Measurements from ENCODE around the gene AMPD1. TPM values are rescaled to one million over a fixed set of nuclear protein-coding genes. Genes with fewer than 3 reads are reported as not detected.

The AMPD1 gene
- 1 to 10 TPM in 1 of 4 donors, under 1 TPM in 2, not detected in 1; 0.19 to 8.4 (median 0.24) TPM for polyA plus RNA-seq
- long read RNA-seq, donor 1 = 0 reads
- long read RNA-seq, donor 2 = 0 reads
- long read RNA-seq, donor 3 = 0 reads
- long read RNA-seq, donor 4 = 0 reads
- long read RNA-seq, donor 5 = 0 reads
- long read RNA-seq, donor 6 = 0 reads
- long read RNA-seq, donor 7 = 0 reads
- long read RNA-seq, donor 8 = 0 reads
- long read RNA-seq, donor 9 = 0 reads
- long read RNA-seq, donor 10 = 0 reads

DNA sequence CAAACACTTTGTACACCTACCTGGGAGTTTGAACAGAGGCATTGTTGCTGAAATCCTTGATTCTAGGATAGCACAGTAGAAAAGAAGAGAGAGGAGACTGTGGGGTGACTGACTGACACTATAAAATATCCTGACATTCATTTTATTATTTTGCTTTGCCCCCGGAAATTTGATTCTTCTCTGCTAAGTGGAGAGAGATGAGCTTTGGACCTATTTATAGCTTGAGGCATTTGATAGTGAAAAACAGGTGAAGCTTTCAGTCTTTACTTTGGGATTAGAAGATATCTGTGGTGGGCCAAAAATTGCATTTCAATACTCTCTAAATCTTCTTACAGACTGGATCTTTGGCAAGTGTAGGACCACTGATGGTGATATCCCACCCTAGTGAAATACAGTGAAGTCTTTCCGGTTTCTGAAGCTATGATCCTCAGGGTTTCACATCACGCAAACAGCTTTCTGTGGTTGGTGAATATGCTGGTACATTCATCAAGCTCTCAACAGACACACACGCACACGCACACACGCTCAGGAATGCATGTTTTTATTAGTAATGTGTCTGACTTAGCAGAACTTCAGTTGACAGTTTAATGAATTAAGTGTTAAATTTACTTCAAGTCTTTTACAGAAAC, at the start of gene AMPD1:
AMPD1 (minus strand) TSS at position 117 of the 629 bp plus-strand sequence; CDS start at position 42, 75 bp downstream.
- WGBS, 3 donors = 22 to 43% (median 27%) methylated on average over 6 of the region's 6 CpGs
- no peaks in the 10 kb centered on the region for H3K27me3 ChIP-seq (ENCODE audit: control insufficient read depth in 3 of 3, insufficient read depth in 3 of 3, low read length in 3 of 3)
- FAIRE-seq (no peak), DNase-seq (peak; percentile 7 to 37)
- H3K27ac ChIP-seq (ENCODE audit: low read depth in 1 of 3, low read length in 2 of 3) = no peak within 1 kb of the TSS
- H3K4me3 ChIP-seq (ENCODE audit: low read depth in 1 of 3, low read length in 3 of 3) = no peak within 1 kb of the TSS
- no peaks in the 10 kb centered on the region for H3K9me3 ChIP-seq (ENCODE audit: control insufficient read depth in 2 of 2, insufficient read depth in 1 of 2, low read depth in 1 of 2, low read length in 1 of 2)
- no peaks in the 10 kb centered on the region for H3K4me1 ChIP-seq (ENCODE audit: control insufficient read depth in 3 of 3, insufficient read depth in 2 of 3, low read depth in 1 of 3, low read length in 2 of 3)
- H3K36me3 ChIP-seq (ENCODE audit: control insufficient read depth in 3 of 3, insufficient read depth in 2 of 3, low read depth in 1 of 3, low read length in 3 of 3) = no peaks in the 10 kb centered on the region

DNA sequence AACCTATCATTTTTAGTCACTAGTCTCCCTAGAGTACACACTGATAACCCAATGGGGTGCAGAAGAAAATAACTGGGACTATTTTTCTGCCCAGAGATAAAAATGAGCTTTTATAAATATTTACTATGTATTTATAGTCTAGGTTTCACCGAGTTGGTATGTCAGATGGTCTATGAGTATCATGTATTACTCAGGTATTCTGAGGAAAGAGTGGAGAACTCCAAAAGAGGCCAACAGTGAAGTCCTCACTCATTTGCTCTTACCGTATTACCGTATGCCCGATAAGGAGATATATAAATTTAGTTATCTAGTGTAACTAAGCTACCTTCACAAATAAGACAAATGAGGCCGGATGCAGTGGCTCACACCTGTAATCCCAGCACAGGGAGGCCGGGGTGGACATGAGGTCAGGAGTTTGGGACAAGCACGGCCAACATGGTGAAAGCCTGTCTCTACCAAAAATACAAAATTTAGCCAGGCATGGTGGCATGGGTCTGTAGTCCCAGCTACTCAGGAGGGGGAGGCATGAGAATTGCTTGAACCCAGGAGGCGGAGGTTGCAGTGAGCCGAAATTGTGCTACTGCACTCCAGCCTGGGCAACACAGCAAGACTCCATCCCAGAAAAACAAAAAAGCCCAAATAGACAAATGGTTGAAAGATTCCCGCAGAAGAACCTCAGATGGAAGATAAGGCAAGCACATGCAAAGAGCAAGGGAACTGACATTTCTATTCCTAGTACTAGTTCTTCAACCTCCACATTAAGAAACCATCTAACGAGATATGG, 46.8 kb upstream of the AMPD1 start:
- Histone ChIP-seq H3K27ac (ENCODE audit: low read depth in 1 of 3, low read length in 2 of 3) (no peak overlapping the region), H3K27me3 (ENCODE audit: control insufficient read depth in 3 of 3, insufficient read depth in 3 of 3, low read length in 3 of 3) (no peaks in the 10 kb centered on the region), H3K4me1 (ENCODE audit: control insufficient read depth in 3 of 3, insufficient read depth in 2 of 3, low read depth in 1 of 3, low read length in 2 of 3) (peaks cover 3 to 6% (median 4%) of the 10 kb centered on the region in 3 donors), H3K36me3 (ENCODE audit: control insufficient read depth in 3 of 3, insufficient read depth in 2 of 3, low read depth in 1 of 3, low read length in 3 of 3) (peaks cover 7 to 19% (median 8%) of the 10 kb centered on the region in 3 donors), H3K9me3 (ENCODE audit: control insufficient read depth in 2 of 2, insufficient read depth in 1 of 2, low read depth in 1 of 2, low read length in 1 of 2) (no peaks in the 10 kb centered on the region), H3K4me3 (ENCODE audit: low read depth in 1 of 3, low read length in 3 of 3) (no peak overlapping the region)
- no peak for DNase-seq
- no peak for FAIRE-seq
- 91 to 92% (median 91%) methylated on average over 11 of the region's 11 CpGs for WGBS, 3 donors

DNA sequence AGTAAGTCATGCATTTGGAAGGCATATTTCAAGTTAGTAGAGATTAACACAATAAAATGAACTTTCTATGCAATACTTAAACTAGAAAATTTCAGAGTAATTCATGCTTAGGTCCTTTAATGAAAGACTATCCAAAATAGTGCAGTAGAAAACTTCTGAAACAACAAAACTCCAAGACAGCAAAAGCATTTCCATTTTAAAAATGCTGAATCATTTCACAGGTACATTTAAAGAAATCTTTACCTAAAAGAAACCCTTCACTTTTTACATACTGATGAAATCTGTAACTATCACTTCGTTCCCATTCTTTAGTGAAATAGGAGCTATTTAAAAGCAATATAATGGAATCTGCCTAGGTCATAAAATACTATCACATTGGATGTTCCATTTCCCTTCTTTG, 45.0 kb upstream of the AMPD1 start:
- peaks cover 3 to 7% (median 6%) of the 10 kb centered on the region in 3 donors for H3K4me1 ChIP-seq (ENCODE audit: control insufficient read depth in 3 of 3, insufficient read depth in 2 of 3, low read depth in 1 of 3, low read length in 2 of 3)
- H3K36me3 ChIP-seq (ENCODE audit: control insufficient read depth in 3 of 3, insufficient read depth in 2 of 3, low read depth in 1 of 3, low read length in 3 of 3) = peaks cover 5 to 19% (median 9%) of the 10 kb centered on the region in 3 donors
- no peaks in the 10 kb centered on the region for H3K27me3 ChIP-seq (ENCODE audit: control insufficient read depth in 3 of 3, insufficient read depth in 3 of 3, low read length in 3 of 3)
- FAIRE-seq (no peak), DNase-seq (no peak)
- no peaks in the 10 kb centered on the region for H3K9me3 ChIP-seq (ENCODE audit: control insufficient read depth in 2 of 2, insufficient read depth in 1 of 2, low read depth in 1 of 2, low read length in 1 of 2)
- WGBS, 3 donors = 93 to 96% (median 94%) methylated on average over 1 of the region's 1 CpG
- H3K4me3 ChIP-seq (ENCODE audit: low read depth in 1 of 3, low read length in 3 of 3) = no peak overlapping the region
- H3K27ac ChIP-seq (ENCODE audit: low read depth in 1 of 3, low read length in 2 of 3) = no peak overlapping the region

- H3K4me1 ChIP-seq (ENCODE audit: control insufficient read depth in 3 of 3, insufficient read depth in 2 of 3, low read depth in 1 of 3, low read length in 2 of 3) = peaks cover 0 to 7% (median 3%) of the 10 kb centered on the region in 3 donors
- peak overlapping the region in 1 of 3 donors; percentile 35 for H3K27ac ChIP-seq (ENCODE audit: low read depth in 1 of 3, low read length in 2 of 3)
- DNase-seq = peak; percentile 84 to 86
- H3K4me3 ChIP-seq (ENCODE audit: low read depth in 1 of 3, low read length in 3 of 3) = no peak overlapping the region
- no peaks in the 10 kb centered on the region for H3K27me3 ChIP-seq (ENCODE audit: control insufficient read depth in 3 of 3, insufficient read depth in 3 of 3, low read length in 3 of 3)
- no peak for FAIRE-seq
- no peaks in the 10 kb centered on the region for H3K9me3 ChIP-seq (ENCODE audit: control insufficient read depth in 2 of 2, insufficient read depth in 1 of 2, low read depth in 1 of 2, low read length in 1 of 2)
- WGBS, 3 donors = 19 to 69% (median 44%) methylated on average over 6 of the region's 6 CpGs
- H3K36me3 ChIP-seq (ENCODE audit: control insufficient read depth in 3 of 3, insufficient read depth in 2 of 3, low read depth in 1 of 3, low read length in 3 of 3) = peaks cover 13 to 18% (median 17%) of the 10 kb centered on the region in 3 donors
Observed at GRCh38 chr1:114737314-114737849, 42.0 kb upstream of the AMPD1 start.

DNA sequence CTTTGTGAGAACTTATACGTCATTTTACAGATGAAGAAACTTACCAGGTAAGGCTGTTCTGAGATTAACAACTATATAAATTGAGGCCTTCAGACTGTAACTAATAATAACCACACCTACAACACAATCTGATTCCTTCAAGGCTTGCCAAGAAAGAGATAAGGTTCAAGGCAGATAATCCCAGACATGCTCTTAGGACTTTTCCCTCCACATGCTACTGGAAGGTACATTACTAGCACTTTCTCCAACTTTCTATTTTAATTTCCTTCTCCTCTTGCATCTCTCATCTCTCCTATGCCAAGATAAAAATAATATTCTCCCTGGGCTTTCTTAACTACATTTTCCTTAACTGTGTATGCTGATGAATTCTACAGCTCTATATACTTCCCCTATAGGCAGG, 40.1 kb upstream of the AMPD1 start:
- no peaks in the 10 kb centered on the region for H3K27me3 ChIP-seq (ENCODE audit: control insufficient read depth in 3 of 3, insufficient read depth in 3 of 3, low read length in 3 of 3)
- H3K27ac ChIP-seq (ENCODE audit: low read depth in 1 of 3, low read length in 2 of 3) = peak overlapping the region in 1 of 3 donors; percentile 42
- peaks cover 0 to 7% (median 3%) of the 10 kb centered on the region in 3 donors for H3K4me1 ChIP-seq (ENCODE audit: control insufficient read depth in 3 of 3, insufficient read depth in 2 of 3, low read depth in 1 of 3, low read length in 2 of 3)
- no peak overlapping the region for H3K4me3 ChIP-seq (ENCODE audit: low read depth in 1 of 3, low read length in 3 of 3)
- no peaks in the 10 kb centered on the region for H3K9me3 ChIP-seq (ENCODE audit: control insufficient read depth in 2 of 2, insufficient read depth in 1 of 2, low read depth in 1 of 2, low read length in 1 of 2)
- DNase-seq (peak; percentile 44 to 91), FAIRE-seq (peak; percentile 49)
- peaks cover 15 to 20% (median 17%) of the 10 kb centered on the region in 3 donors for H3K36me3 ChIP-seq (ENCODE audit: control insufficient read depth in 3 of 3, insufficient read depth in 2 of 3, low read depth in 1 of 3, low read length in 3 of 3)
- 19 to 67% (median 58%) methylated on average over 1 of the region's 1 CpG for WGBS, 3 donors

DNA sequence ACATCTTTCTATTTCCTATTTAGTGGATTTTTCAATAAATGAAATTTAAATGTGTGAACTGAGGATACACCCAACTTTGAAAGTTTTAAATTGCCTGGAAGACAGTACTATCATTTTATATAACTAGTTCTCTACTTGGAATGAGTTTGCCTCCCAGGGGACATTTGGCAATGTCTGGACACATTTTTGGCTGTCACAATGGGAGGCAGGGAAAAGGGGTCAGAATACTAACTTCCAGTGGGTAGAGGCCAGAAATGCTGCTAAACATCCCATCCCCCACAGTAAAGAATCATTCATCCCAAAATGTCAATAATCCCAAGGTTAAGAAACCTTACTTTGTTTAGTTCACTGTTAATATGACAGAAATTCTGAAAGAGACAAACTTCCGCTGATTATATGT, 34.4 kb upstream of the AMPD1 start:
- H3K4me1 ChIP-seq (ENCODE audit: control insufficient read depth in 3 of 3, insufficient read depth in 2 of 3, low read depth in 1 of 3, low read length in 2 of 3) = no peaks in the 10 kb centered on the region
- peaks cover 18 to 32% (median 21%) of the 10 kb centered on the region in 3 donors for H3K36me3 ChIP-seq (ENCODE audit: control insufficient read depth in 3 of 3, insufficient read depth in 2 of 3, low read depth in 1 of 3, low read length in 3 of 3)
- no peaks in the 10 kb centered on the region for H3K9me3 ChIP-seq (ENCODE audit: control insufficient read depth in 2 of 2, insufficient read depth in 1 of 2, low read depth in 1 of 2, low read length in 1 of 2)
- FAIRE-seq = no peak
- DNase-seq = no peak
- no peak overlapping the region for H3K4me3 ChIP-seq (ENCODE audit: low read depth in 1 of 3, low read length in 3 of 3)
- H3K27me3 ChIP-seq (ENCODE audit: control insufficient read depth in 3 of 3, insufficient read depth in 3 of 3, low read length in 3 of 3) = no peaks in the 10 kb centered on the region
- H3K27ac ChIP-seq (ENCODE audit: low read depth in 1 of 3, low read length in 2 of 3) = no peak overlapping the region
- WGBS, 3 donors = 93 to 100% (median 97%) methylated on average over 1 of the region's 1 CpG

GRCh38 chr1:114728553-114728952, 33.2 kb upstream of the AMPD1 start:
- H3K4me3 ChIP-seq (ENCODE audit: low read depth in 1 of 3, low read length in 3 of 3) = no peak overlapping the region
- H3K4me1 ChIP-seq (ENCODE audit: control insufficient read depth in 3 of 3, insufficient read depth in 2 of 3, low read depth in 1 of 3, low read length in 2 of 3) = no peaks in the 10 kb centered on the region
- peaks cover 21 to 36% (median 25%) of the 10 kb centered on the region in 3 donors for H3K36me3 ChIP-seq (ENCODE audit: control insufficient read depth in 3 of 3, insufficient read depth in 2 of 3, low read depth in 1 of 3, low read length in 3 of 3)
- FAIRE-seq = no peak
- H3K27ac ChIP-seq (ENCODE audit: low read depth in 1 of 3, low read length in 2 of 3) = no peak overlapping the region
- no peaks in the 10 kb centered on the region for H3K9me3 ChIP-seq (ENCODE audit: control insufficient read depth in 2 of 2, insufficient read depth in 1 of 2, low read depth in 1 of 2, low read length in 1 of 2)
- H3K27me3 ChIP-seq (ENCODE audit: control insufficient read depth in 3 of 3, insufficient read depth in 3 of 3, low read length in 3 of 3) = no peaks in the 10 kb centered on the region
- WGBS, 3 donors = 88 to 93% (median 92%) methylated on average over 2 of the region's 2 CpGs
- no peak for DNase-seq

GRCh38 chr1:114725230-114725629, 29.9 kb upstream of the AMPD1 start:
- FAIRE-seq = no peak
- H3K36me3 ChIP-seq (ENCODE audit: control insufficient read depth in 3 of 3, insufficient read depth in 2 of 3, low read depth in 1 of 3, low read length in 3 of 3) = peaks cover 19 to 26% (median 25%) of the 10 kb centered on the region in 3 donors
- no peak overlapping the region for H3K4me3 ChIP-seq (ENCODE audit: low read depth in 1 of 3, low read length in 3 of 3)
- H3K27me3 ChIP-seq (ENCODE audit: control insufficient read depth in 3 of 3, insufficient read depth in 3 of 3, low read length in 3 of 3) = no peaks in the 10 kb centered on the region
- no peak for DNase-seq
- 79 to 88% (median 81%) methylated on average over 1 of the region's 1 CpG for WGBS, 3 donors
- no peaks in the 10 kb centered on the region for H3K9me3 ChIP-seq (ENCODE audit: control insufficient read depth in 2 of 2, insufficient read depth in 1 of 2, low read depth in 1 of 2, low read length in 1 of 2)
- peaks cover 0 to 5% (median 4%) of the 10 kb centered on the region in 3 donors for H3K4me1 ChIP-seq (ENCODE audit: control insufficient read depth in 3 of 3, insufficient read depth in 2 of 3, low read depth in 1 of 3, low read length in 2 of 3)
- no peak overlapping the region for H3K27ac ChIP-seq (ENCODE audit: low read depth in 1 of 3, low read length in 2 of 3)

Measured in small intestine (tissue), 16 donors.